Dedifferentiated amniotic fluid mesenchymal stem cell (primary cell): ENCODE data around the gene SUN5.

Experiments used
- DNase-seq: peaks from one replicate; pipeline ENCODE4 v3.0.0-alpha.2; 2016; ENCODE audit errors: extremely low spot score

The SUN5 gene

GRCh38 chr20:33014336-33015113 lies 10.3 kb upstream of the SUN5 start:
- DNase-seq, result no peak

GRCh38 chr20:33013701-33014326 lies 9.6 kb upstream of the SUN5 start:
- DNase-seq, result no peak

- DNase-seq, result no peak
Measured at GRCh38 chr20:33012327-33013189, 8.3 kb upstream of the SUN5 start.

- DNase-seq, result no peak
Measured at GRCh38 chr20:33010674-33011449, 6.6 kb upstream of the SUN5 start.

GRCh38 chr20:33010133-33010504 lies 5.9 kb upstream of the SUN5 start:
- no peak for DNase-seq

GRCh38 chr20:33009214-33010132 lies 5.2 kb upstream of the SUN5 start:
- DNase-seq, result no peak

GRCh38 chr20:33008336-33009213 lies 4.3 kb upstream of the SUN5 start:
- DNase-seq, result no peak

- no peak for DNase-seq
Measured at GRCh38 chr20:33007376-33008335, 3.4 kb upstream of the SUN5 start, which contains the start of gene BPIFB2. Gene BPIFB2, plus strand, starts transcription at chr20:33007704. Its CDS starts 871 bp downstream, at chr20:33008575.

- DNase-seq, result no peak
Measured at GRCh38 chr20:33006776-33007375, 2.6 kb upstream of the SUN5 start.

GRCh38 chr20:33005908-33006775 lies 1.9 kb upstream of the SUN5 start:
- DNase-seq, result no peak

GRCh38 chr20:33005132-33005566 lies 916 bp upstream of the SUN5 start:
- no peak for DNase-seq

- no peak for DNase-seq
Measured at GRCh38 chr20:33002087-33002808, 2.0 kb downstream of the SUN5 start.

- no peak for DNase-seq
Measured at GRCh38 chr20:33000802-33001466, 3.3 kb downstream of the SUN5 start.

- no peak for DNase-seq
Measured at GRCh38 chr20:32999603-33000250, 4.5 kb downstream of the SUN5 start.

- DNase-seq, result no peak
Measured at GRCh38 chr20:32997431-32997830, 6.8 kb downstream of the SUN5 start.
